Measurements from ENCODE around the gene ALDOB.

GRCh38 chr9:101432171-101432570, 3.4 kb downstream of the ALDOB start:
- TF ChIP-seq CTCF (IDR thresholded peaks at IDR 0.05; ENCODE audit: poor library complexity, severe bottlenecking) (no peak), POLR2AphosphoS5 (IDR thresholded peaks at IDR 0.05) (no peak), SMC3 (conservative IDR thresholded peaks at IDR 0.05; ENCODE audit: poor library complexity) (no peak), EZH2 (IDR thresholded peaks at IDR 0.05; ENCODE audit: borderline replicate concordance, insufficient read depth, low read length, poor library complexity, severe bottlenecking) (no peak), EP300 (conservative IDR thresholded peaks at IDR 0.05; ENCODE audit: poor library complexity, severe bottlenecking) (no peak), REST (IDR thresholded peaks at IDR 0.05; ENCODE audit: borderline replicate concordance) (no peak), RAD21 (conservative IDR thresholded peaks at IDR 0.05) (no peak)

Data from neural cell (in vitro differentiated cells).